Rectal smooth muscle tissue (tissue), 1 donor: Measurements from ENCODE around the gene UBL5.
"Not testable (repeated sequence)": the region's sequence is repeated elsewhere in the genome, so short reads cannot be mapped to it uniquely, and the experiment has no call there.

ENCODE experiments used
- H3K27ac ChIP-seq: one replicate; pipeline ENCODE4 v1.7.0; 2013; ENCODE audit warnings: low read depth, low read length, inconsistent platforms
- H3K27me3 ChIP-seq: one replicate; pipeline ENCODE4 v1.7.0; 2013; ENCODE audit warnings: low read length; ENCODE audit not compliant: control insufficient read depth, insufficient read depth
- H3K36me3 ChIP-seq: one replicate; pipeline ENCODE4 v1.7.0; 2013; ENCODE audit warnings: low read length; ENCODE audit not compliant: control insufficient read depth, insufficient read depth
- H3K4me1 ChIP-seq: one replicate; pipeline ENCODE4 v1.7.0; 2013; ENCODE audit warnings: low read length; ENCODE audit not compliant: control insufficient read depth, insufficient read depth
- H3K4me3 ChIP-seq: one replicate; pipeline ENCODE4 v1.7.0; 2013; ENCODE audit warnings: low read length
- H3K9ac ChIP-seq: one replicate; pipeline ENCODE4 v1.7.0; 2013; ENCODE audit warnings: low read length

Gene UBL5

GRCh38 chr19:9827289-9828238, at the start of gene UBL5:
UBL5 (plus strand) TSS chr19:9827918; CDS start chr19:9828338, 420 bp downstream.
- Histone ChIP-seq H3K36me3 (no peaks in the 10 kb centered on the region), H3K27ac (peak within 1 kb of the TSS; percentile 81), H3K27me3 (no peaks in the 10 kb centered on the region), H3K4me3 (peak within 1 kb of the TSS; percentile 92), H3K9ac (peak within 1 kb of the TSS; percentile 86), H3K4me1 (peaks cover 11% of the 10 kb centered on the region)

DNA sequence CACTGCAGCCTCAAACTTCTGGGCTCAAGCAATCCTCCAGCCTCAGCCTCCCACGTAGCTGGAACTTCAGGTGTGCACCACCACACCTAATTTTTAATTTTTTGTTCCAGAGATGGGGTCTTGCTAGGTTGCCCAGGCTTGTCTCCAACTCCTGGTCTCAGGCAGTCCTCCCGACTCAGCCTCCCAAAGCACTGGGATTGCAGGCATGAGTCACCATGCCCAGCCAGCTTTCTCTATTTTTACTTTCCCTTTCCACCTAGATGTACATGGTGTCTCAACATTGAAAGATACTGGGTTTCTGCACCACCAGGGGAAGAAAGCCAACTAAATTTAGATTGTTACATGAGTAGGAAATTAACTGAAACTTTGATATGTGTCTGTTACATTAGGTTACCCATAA, 45.4 kb upstream of the UBL5 start:
- Histone ChIP-seq H3K9ac (no peak overlapping the region), H3K4me1 (no peaks in the 10 kb centered on the region), H3K4me3 (no peak overlapping the region), H3K27ac (no peak overlapping the region), H3K36me3 (no peaks in the 10 kb centered on the region), H3K27me3 (no peaks in the 10 kb centered on the region)

DNA sequence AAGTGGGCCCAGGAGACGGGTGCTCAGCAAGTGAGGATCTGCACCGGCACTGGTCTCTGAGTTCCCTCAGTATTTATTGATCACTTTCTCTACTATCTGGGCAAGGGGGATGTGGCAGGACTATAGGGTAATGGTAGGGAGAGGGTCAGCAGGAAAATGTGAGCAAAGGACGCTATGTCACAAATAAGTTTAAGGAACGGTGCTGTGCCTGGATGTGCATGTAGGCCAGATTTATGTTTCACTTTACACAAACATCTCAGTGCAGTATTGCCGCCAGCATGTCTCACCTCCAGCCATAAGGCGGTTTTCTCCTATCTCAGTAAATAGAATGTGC, 43.6 kb upstream of the UBL5 start:
- H3K9ac ChIP-seq, H3K4me1 ChIP-seq, H3K27ac ChIP-seq, H3K27me3 ChIP-seq, H3K36me3 ChIP-seq: not testable (repeated sequence)
- peak overlapping the region; percentile 54 for H3K4me3 ChIP-seq

- Histone ChIP-seq H3K9ac (peak overlapping the region; percentile 61), H3K4me1 (peaks cover 2% of the 10 kb centered on the region), H3K27ac (peak overlapping the region; percentile 96), H3K27me3 (no peaks in the 10 kb centered on the region), H3K36me3 (no peaks in the 10 kb centered on the region), H3K4me3 (peak overlapping the region; percentile 75)
These were observed 42.1 kb upstream of the UBL5 start for GRCh38 chr19:9785367-9786331.

GRCh38 chr19:9786342-9786741, 41.4 kb upstream of the UBL5 start:
- Histone ChIP-seq H3K36me3 (no peaks in the 10 kb centered on the region), H3K9ac (no peak overlapping the region), H3K4me3 (peak overlapping the region; percentile 75), H3K27ac (peak overlapping the region; percentile 96), H3K27me3 (no peaks in the 10 kb centered on the region), H3K4me1 (peaks cover 2% of the 10 kb centered on the region)

DNA sequence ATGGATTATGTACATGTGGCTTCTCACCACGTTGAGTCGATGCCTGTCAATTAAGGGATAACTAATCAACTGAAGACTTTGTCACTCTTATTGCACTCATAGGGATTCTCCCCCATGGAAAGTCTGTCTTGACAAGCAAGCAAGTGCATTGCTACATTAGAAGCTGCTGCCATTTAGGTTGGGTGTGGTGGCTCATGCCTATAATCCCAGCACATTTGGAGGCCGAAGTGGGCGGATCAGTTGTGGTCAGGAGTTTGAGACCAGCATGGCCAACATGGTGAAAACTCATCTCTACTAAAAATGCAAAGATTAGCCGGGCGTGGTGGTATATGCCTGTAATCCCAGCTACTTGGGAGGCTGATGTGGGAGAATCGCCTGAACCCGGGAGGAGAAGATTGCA, 40.9 kb upstream of the UBL5 start:
- Histone ChIP-seq H3K4me1 (peaks cover 2% of the 10 kb centered on the region), H3K27me3 (no peaks in the 10 kb centered on the region), H3K36me3 (no peaks in the 10 kb centered on the region), H3K9ac (no peak overlapping the region), H3K27ac (no peak overlapping the region), H3K4me3 (peak overlapping the region; percentile 75)

GRCh38 chr19:9788604-9789003, 39.1 kb upstream of the UBL5 start:
- H3K9ac ChIP-seq, H3K27ac ChIP-seq: not testable (repeated sequence)

GRCh38 chr19:9789066-9789465, 38.7 kb upstream of the UBL5 start:
- H3K4me3 ChIP-seq: no peak overlapping the region

More at GRCh38 chr19:9788604-9789003, 39.1 kb upstream of the UBL5 start:
- not testable (repeated sequence) for H3K27me3 ChIP-seq, H3K4me1 ChIP-seq, H3K36me3 ChIP-seq, H3K4me3 ChIP-seq

DNA sequence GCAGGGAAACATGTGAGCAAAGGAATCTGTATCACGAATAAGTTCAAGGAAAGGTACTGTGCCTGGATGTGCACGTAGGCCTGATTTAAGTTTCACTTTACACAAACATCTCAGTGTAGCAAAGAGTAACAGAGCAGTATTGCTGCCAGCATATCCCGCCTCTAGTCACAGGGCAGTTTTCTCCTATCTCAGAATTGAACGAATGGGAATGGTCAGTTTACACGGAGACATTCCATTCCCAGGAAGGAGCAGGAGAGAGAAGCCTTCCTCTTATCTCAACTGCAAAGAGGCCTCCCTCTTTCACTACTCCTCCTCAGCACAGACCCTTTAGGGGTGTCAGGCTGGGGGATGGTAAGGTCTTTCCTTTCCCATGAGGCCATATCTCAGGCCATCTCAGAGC, 38.1 kb upstream of the UBL5 start:
- H3K27ac ChIP-seq: peak overlapping the region; percentile 24
- H3K36me3 ChIP-seq, H3K27me3 ChIP-seq, H3K9ac ChIP-seq, H3K4me1 ChIP-seq, H3K4me3 ChIP-seq: not testable (repeated sequence)

More at GRCh38 chr19:9789066-9789465, 38.7 kb upstream of the UBL5 start:
- no peaks in the 10 kb centered on the region for H3K36me3 ChIP-seq
- H3K27ac ChIP-seq: peak overlapping the region; percentile 24
- no peak overlapping the region for H3K9ac ChIP-seq
- peaks cover 2% of the 10 kb centered on the region for H3K4me1 ChIP-seq
- no peaks in the 10 kb centered on the region for H3K27me3 ChIP-seq

- not testable (repeated sequence) for H3K4me3 ChIP-seq, H3K36me3 ChIP-seq, H3K9ac ChIP-seq, H3K4me1 ChIP-seq, H3K27me3 ChIP-seq
- peak overlapping the region; percentile 81 for H3K27ac ChIP-seq
These were observed 36.7 kb upstream of the UBL5 start for GRCh38 chr19:9791073-9791367.

GRCh38 chr19:9791552-9792205, 36.0 kb upstream of the UBL5 start:
- Histone ChIP-seq H3K9ac (no peak overlapping the region), H3K27me3 (no peaks in the 10 kb centered on the region)

More at GRCh38 chr19:9791552-9792205, 36.0 kb upstream of the UBL5 start:
- H3K4me3 ChIP-seq: peak overlapping the region; percentile 78
- H3K27ac ChIP-seq: peak overlapping the region; percentile 97
- no peaks in the 10 kb centered on the region for H3K36me3 ChIP-seq
- H3K4me1 ChIP-seq: peaks cover 4% of the 10 kb centered on the region
